ENCODE measurements around the gene NDUFAF4. TPM values are rescaled to one million over a fixed set of nuclear protein-coding genes. Genes with fewer than 3 reads are reported as not detected.

The NDUFAF4 gene
- total and polyA plus RNA-seq, 2 donors (not counting 3 experiments of a cell fraction or from before 2014, with no cell fraction given), result 8.8 to 44.6 TPM

DNA sequence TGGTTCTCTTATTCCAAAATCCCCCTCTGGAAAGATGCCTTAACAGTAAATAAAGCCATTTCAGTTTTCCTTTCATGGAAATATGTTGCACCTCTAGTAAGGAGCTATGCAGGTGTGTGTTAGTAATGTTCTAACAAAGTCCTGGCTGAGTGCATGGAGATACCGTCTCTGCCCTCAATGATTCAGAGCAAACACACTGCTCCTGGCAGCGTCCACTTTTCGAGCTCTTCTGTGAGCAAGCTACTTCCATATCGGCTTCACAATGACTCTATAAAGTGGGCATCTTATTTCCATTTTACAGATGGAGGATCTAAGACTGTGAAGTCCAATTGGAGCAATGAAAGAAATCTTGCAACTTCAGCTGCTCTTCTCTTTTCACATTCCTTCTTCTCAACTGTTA, 30.0 kb upstream of the NDUFAF4 start:
- Histone ChIP-seq H3K79me2 (ENCODE audit: control insufficient read depth, insufficient read depth, low read length) (no peaks in the 10 kb centered on the region), H3K36me3 (ENCODE audit: control insufficient read depth in 2 of 2, extremely low read depth in 1 of 2, insufficient read depth in 2 of 2, low read length in 2 of 2) (no peaks in the 10 kb centered on the region), H3K27me3 (ENCODE audit: control insufficient read depth in 2 of 2, insufficient read depth in 2 of 2, low read length in 2 of 2) (peaks cover 19 to 56% of the 10 kb centered on the region in 2 experiments), H3K9me1 (replicated peaks; ENCODE audit: control insufficient read depth, extremely low read depth, insufficient read depth, low read length) (no peaks in the 10 kb centered on the region), H3K4me1 (ENCODE audit: control insufficient read depth, extremely low read depth, insufficient read depth, low read length) (peaks cover 4% of the 10 kb centered on the region), H4K20me1 (replicated peaks; ENCODE audit: control insufficient read depth, extremely low read depth, insufficient read depth, low read length) (no peaks in the 10 kb centered on the region), H3K9ac (replicated peaks; ENCODE audit: extremely low read depth, insufficient read depth, low read length) (no peak overlapping the region), H2AFZ (ENCODE audit: low read depth, low read length) (no peak overlapping the region), H3K9me3 (replicated peaks; ENCODE audit: control insufficient read depth, insufficient read depth, low read length) (no peaks in the 10 kb centered on the region), H3K4me3 (replicated peaks in 1 of 3; ENCODE audit: insufficient read depth in 1 of 3, low read depth in 1 of 3, low read length in 3 of 3) (no peak overlapping the region), H3K4me2 (ENCODE audit: insufficient read depth, low read length) (no peak overlapping the region), H3K27ac (ENCODE audit: insufficient read depth, low read depth, low read length) (no peak overlapping the region)
- intact Hi-C loops (cut with micrococcal nuclease), result no loop called here
- DNase-seq (ENCODE audit: low read depth, low spot score) (no peak), FAIRE-seq (no peak)
- BruUV-seq (replicated peaks), result no TSS peak
- ChIA-PET CTCF (interaction anchor here (0.9 kb wide), 1 partner anchor 10 kb away, joined by 4 read pairs; no protein-coding TSS in a partner anchor), POLR2A (no interaction called here)
- dilution Hi-C loops (cut with MboI; ENCODE audit: extremely low pct_ligation_motif_present, low sequenced_read_pairs), result no loop called here
- TF ChIP-seq FOS (IDR thresholded peaks at IDR 0.05; ENCODE audit: borderline replicate concordance, insufficient read depth, low read length), result no peak

DNA sequence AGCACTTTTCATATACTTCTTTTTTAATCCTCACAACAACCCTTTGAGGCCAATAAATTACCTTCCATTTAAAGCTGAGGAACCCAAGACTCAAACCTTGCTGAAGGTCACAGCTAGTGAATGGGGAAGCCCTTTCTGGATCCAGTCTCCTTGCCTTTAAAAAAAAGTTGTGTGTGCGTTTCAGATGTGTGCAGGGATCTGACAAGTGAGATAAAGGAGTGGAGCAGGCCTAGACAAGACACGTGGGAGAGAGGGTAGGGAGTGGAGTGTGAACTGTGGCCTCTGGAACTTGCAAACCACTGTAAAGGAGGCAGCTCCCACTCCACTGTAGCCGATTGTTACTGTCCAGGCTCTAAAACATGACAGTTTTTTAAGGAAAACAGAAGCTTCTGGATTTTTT, 28.7 kb upstream of the NDUFAF4 start:
- Histone ChIP-seq H3K27ac (ENCODE audit: insufficient read depth, low read depth, low read length) (no peak overlapping the region), H4K20me1 (replicated peaks; ENCODE audit: control insufficient read depth, extremely low read depth, insufficient read depth, low read length) (no peaks in the 10 kb centered on the region), H3K36me3 (ENCODE audit: control insufficient read depth in 2 of 2, extremely low read depth in 1 of 2, insufficient read depth in 2 of 2, low read length in 2 of 2) (no peaks in the 10 kb centered on the region), H2AFZ (ENCODE audit: low read depth, low read length) (no peak overlapping the region), H3K9me1 (replicated peaks; ENCODE audit: control insufficient read depth, extremely low read depth, insufficient read depth, low read length) (no peaks in the 10 kb centered on the region), H3K27me3 (ENCODE audit: control insufficient read depth in 2 of 2, insufficient read depth in 2 of 2, low read length in 2 of 2) (peaks cover 24 to 64% of the 10 kb centered on the region in 2 experiments), H3K9ac (replicated peaks; ENCODE audit: extremely low read depth, insufficient read depth, low read length) (no peak overlapping the region), H3K4me2 (ENCODE audit: insufficient read depth, low read length) (no peak overlapping the region), H3K9me3 (replicated peaks; ENCODE audit: control insufficient read depth, insufficient read depth, low read length) (no peaks in the 10 kb centered on the region), H3K79me2 (ENCODE audit: control insufficient read depth, insufficient read depth, low read length) (no peaks in the 10 kb centered on the region), H3K4me1 (ENCODE audit: control insufficient read depth, extremely low read depth, insufficient read depth, low read length) (peaks cover 4% of the 10 kb centered on the region), H3K4me3 (replicated peaks in 1 of 3; ENCODE audit: insufficient read depth in 1 of 3, low read depth in 1 of 3, low read length in 3 of 3) (no peak overlapping the region)
- FAIRE-seq, result no peak
- no TSS peak for BruUV-seq (replicated peaks)
- DNase-seq (ENCODE audit: low read depth, low spot score), result no peak
- CTCF ChIA-PET, result interaction anchor here (1.4 kb wide), 1 partner anchor 11 kb away, joined by 3 read pairs; no protein-coding TSS in a partner anchor
- POLR2A ChIA-PET, result no interaction called here
- intact Hi-C loops (cut with micrococcal nuclease) (no loop called here), dilution Hi-C loops (cut with MboI; ENCODE audit: extremely low pct_ligation_motif_present, low sequenced_read_pairs) (no loop called here)
- TF ChIP-seq, protein P1, sequence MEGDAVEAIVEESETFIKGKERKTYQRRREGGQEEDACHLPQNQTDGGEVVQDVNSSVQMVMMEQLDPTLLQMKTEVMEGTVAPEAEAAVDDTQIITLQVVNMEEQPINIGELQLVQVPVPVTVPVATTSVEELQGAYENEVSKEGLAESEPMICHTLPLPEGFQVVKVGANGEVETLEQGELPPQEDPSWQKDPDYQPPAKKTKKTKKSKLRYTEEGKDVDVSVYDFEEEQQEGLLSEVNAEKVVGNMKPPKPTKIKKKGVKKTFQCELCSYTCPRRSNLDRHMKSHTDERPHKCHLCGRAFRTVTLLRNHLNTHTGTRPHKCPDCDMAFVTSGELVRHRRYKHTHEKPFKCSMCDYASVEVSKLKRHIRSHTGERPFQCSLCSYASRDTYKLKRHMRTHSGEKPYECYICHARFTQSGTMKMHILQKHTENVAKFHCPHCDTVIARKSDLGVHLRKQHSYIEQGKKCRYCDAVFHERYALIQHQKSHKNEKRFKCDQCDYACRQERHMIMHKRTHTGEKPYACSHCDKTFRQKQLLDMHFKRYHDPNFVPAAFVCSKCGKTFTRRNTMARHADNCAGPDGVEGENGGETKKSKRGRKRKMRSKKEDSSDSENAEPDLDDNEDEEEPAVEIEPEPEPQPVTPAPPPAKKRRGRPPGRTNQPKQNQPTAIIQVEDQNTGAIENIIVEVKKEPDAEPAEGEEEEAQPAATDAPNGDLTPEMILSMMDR (IDR thresholded peaks at IDR 0.05; ENCODE audit: extremely low read depth in 1 of 2, insufficient read depth in 1 of 2, low read depth in 1 of 2, low read length in 2 of 2), result no peak
- no peak for TF ChIP-seq JUN (IDR thresholded peaks at IDR 0.05; ENCODE audit: borderline replicate concordance, insufficient read depth, insufficient read length, low read depth)
- TF ChIP-seq, protein P2, sequence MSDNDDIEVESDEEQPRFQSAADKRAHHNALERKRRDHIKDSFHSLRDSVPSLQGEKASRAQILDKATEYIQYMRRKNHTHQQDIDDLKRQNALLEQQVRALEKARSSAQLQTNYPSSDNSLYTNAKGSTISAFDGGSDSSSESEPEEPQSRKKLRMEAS (IDR thresholded peaks at IDR 0.05; ENCODE audit: insufficient read depth, insufficient read length), result no peak
- no peak for TF ChIP-seq FOS (IDR thresholded peaks at IDR 0.05; ENCODE audit: borderline replicate concordance, insufficient read depth, low read length)
- TF ChIP-seq POLR2A (IDR thresholded peaks at IDR 0.05; ENCODE audit: low read depth, low read length), result no peak

Measured in endothelial cell of umbilical vein (primary cell).